Measurements from ENCODE around the gene TMC4.

DNA sequence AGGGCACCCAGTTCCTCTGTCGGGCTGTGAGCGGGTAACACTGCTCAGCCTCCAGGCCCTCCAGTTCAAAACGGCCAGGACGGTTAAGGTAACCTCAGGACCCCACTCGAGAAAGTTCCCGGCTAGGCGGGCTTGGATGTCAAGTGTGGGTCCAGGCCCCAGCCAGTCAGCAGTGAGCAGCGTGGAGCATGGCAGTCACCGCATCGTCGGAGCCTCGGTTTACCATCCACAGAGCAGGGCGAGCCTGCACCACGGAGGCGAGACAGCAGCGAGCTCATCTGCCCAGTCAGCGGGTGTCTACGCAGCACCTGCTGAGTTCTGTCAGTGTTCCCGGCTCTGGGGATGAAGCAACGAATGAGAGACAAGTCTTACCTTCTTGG, 43.4 kb downstream of the TMC4 start:
- TF ChIP-seq, protein P1, sequence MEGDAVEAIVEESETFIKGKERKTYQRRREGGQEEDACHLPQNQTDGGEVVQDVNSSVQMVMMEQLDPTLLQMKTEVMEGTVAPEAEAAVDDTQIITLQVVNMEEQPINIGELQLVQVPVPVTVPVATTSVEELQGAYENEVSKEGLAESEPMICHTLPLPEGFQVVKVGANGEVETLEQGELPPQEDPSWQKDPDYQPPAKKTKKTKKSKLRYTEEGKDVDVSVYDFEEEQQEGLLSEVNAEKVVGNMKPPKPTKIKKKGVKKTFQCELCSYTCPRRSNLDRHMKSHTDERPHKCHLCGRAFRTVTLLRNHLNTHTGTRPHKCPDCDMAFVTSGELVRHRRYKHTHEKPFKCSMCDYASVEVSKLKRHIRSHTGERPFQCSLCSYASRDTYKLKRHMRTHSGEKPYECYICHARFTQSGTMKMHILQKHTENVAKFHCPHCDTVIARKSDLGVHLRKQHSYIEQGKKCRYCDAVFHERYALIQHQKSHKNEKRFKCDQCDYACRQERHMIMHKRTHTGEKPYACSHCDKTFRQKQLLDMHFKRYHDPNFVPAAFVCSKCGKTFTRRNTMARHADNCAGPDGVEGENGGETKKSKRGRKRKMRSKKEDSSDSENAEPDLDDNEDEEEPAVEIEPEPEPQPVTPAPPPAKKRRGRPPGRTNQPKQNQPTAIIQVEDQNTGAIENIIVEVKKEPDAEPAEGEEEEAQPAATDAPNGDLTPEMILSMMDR (IDR thresholded peaks at IDR 0.05; ENCODE audit: poor library complexity, severe bottlenecking): no peak
- TF ChIP-seq EZH2 (IDR thresholded peaks at IDR 0.05; ENCODE audit: borderline replicate concordance, insufficient read depth, low read length, poor library complexity, severe bottlenecking): no peak
- TF ChIP-seq EP300 (conservative IDR thresholded peaks at IDR 0.05; ENCODE audit: poor library complexity, severe bottlenecking): no peak
- TF ChIP-seq, protein P2, sequence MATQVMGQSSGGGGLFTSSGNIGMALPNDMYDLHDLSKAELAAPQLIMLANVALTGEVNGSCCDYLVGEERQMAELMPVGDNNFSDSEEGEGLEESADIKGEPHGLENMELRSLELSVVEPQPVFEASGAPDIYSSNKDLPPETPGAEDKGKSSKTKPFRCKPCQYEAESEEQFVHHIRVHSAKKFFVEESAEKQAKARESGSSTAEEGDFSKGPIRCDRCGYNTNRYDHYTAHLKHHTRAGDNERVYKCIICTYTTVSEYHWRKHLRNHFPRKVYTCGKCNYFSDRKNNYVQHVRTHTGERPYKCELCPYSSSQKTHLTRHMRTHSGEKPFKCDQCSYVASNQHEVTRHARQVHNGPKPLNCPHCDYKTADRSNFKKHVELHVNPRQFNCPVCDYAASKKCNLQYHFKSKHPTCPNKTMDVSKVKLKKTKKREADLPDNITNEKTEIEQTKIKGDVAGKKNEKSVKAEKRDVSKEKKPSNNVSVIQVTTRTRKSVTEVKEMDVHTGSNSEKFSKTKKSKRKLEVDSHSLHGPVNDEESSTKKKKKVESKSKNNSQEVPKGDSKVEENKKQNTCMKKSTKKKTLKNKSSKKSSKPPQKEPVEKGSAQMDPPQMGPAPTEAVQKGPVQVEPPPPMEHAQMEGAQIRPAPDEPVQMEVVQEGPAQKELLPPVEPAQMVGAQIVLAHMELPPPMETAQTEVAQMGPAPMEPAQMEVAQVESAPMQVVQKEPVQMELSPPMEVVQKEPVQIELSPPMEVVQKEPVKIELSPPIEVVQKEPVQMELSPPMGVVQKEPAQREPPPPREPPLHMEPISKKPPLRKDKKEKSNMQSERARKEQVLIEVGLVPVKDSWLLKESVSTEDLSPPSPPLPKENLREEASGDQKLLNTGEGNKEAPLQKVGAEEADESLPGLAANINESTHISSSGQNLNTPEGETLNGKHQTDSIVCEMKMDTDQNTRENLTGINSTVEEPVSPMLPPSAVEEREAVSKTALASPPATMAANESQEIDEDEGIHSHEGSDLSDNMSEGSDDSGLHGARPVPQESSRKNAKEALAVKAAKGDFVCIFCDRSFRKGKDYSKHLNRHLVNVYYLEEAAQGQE (IDR thresholded peaks at IDR 0.05; ENCODE audit: borderline replicate concordance): no peak
- no peak for TF ChIP-seq SMC3 (conservative IDR thresholded peaks at IDR 0.05; ENCODE audit: poor library complexity)
- no peak for TF ChIP-seq RAD21 (conservative IDR thresholded peaks at IDR 0.05)
- no peak for TF ChIP-seq POLR2AphosphoS5 (IDR thresholded peaks at IDR 0.05)
- no peak for TF ChIP-seq TAF1 (IDR thresholded peaks at IDR 0.05; ENCODE audit: low read depth)

All from neural cell (in vitro differentiated cells).